GM23338 (cell line): ENCODE data around the gene DNAH10. TPM values are rescaled to one million over a fixed set of nuclear protein-coding genes. Genes with fewer than 3 reads are reported as not detected.

ENCODE experiments used
- ATAC-seq: fragments of 200-7000 bp; cut with Tn5 transposase; 3 replicates; pipeline ENCODE4 v1.9.1; 2020
- DNase-seq: peaks from one replicate; pipeline ENCODE4 v3.0.0-alpha.2; 2015; ENCODE audit warnings: low spot score
- H2AFZ ChIP-seq: fragments of 200-600 bp; sonication (generic); 2 replicates; pipeline ENCODE4 v1.8.0; 2016; ENCODE audit warnings: antibody characterized with exemption, mild to moderate bottlenecking, moderate library complexity
- H3F3A ChIP-seq: fragments of 200-600 bp; sonication (generic); replicated peaks from 2 replicates; pipeline ENCODE4 v1.8.0; 2017; ENCODE audit warnings: antibody characterized with exemption, mixed run types, low read depth
- H3K27ac ChIP-seq: fragments of 200-600 bp; sonication (generic); 2 replicates; pipeline ENCODE4 v1.6.1; 2016; ENCODE audit warnings: low read depth
- H3K27me3 ChIP-seq: fragments of 200-600 bp; sonication (generic); 2 replicates; pipeline ENCODE4 v1.8.0; 2016; ENCODE audit warnings: mild to moderate bottlenecking, mixed run types, moderate library complexity; ENCODE audit not compliant: insufficient read depth
- H3K36me3 ChIP-seq: fragments of 200-600 bp; sonication (generic); 2 replicates; pipeline ENCODE4 v1.8.0; 2016; ENCODE audit warnings: mild to moderate bottlenecking; ENCODE audit not compliant: insufficient read depth
- H3K4me1 ChIP-seq: fragments of 200-600 bp; sonication (generic); 2 replicates; pipeline ENCODE4 v1.8.0; 2016; ENCODE audit warnings: mild to moderate bottlenecking, moderate library complexity; ENCODE audit not compliant: insufficient read depth
- H3K4me2 ChIP-seq: fragments of 200-600 bp; sonication (generic); 2 replicates; pipeline ENCODE4 v1.7.1; 2017; ENCODE audit warnings: mixed run types
- H3K4me3 ChIP-seq: fragments of 200-600 bp; sonication (generic); 2 replicates; pipeline ENCODE4 v1.6.1; 2016; ENCODE audit warnings: mixed run types
- H3K79me2 ChIP-seq: fragments of 200-600 bp; sonication (generic); replicated peaks from 2 replicates; pipeline ENCODE4 v1.8.0; 2017; ENCODE audit warnings: mild to moderate bottlenecking; ENCODE audit not compliant: insufficient read depth
- H3K9me2 ChIP-seq: fragments of 200-600 bp; sonication (generic); 2 replicates; pipeline ENCODE4 v1.8.0; 2017; ENCODE audit not compliant: insufficient read depth
- H4K20me1 ChIP-seq: fragments of 200-600 bp; sonication (generic); replicated peaks from 2 replicates; pipeline ENCODE4 v1.8.0; 2017; ENCODE audit warnings: mild to moderate bottlenecking; ENCODE audit not compliant: insufficient read depth
- H3K27ac Mint-ChIP-seq: 2 replicates; pipeline ENCODE4 v1.8.0; 2020; ENCODE audit warnings: inconsistent platforms, mild to moderate bottlenecking, moderate library complexity, mixed read lengths
- H3K27me3 Mint-ChIP-seq: 3 replicates; pipeline ENCODE4 v1.8.0; 2022; ENCODE audit warnings: low read depth, mild to moderate bottlenecking, moderate library complexity, mixed read lengths, inconsistent platforms; ENCODE audit not compliant: insufficient read depth, poor library complexity
- H3K36me3 Mint-ChIP-seq: 3 replicates; pipeline ENCODE4 v1.8.0; 2021; ENCODE audit warnings: low read depth, mild to moderate bottlenecking, inconsistent platforms, moderate library complexity, mixed read lengths
- H3K4me1 Mint-ChIP-seq: 3 replicates; pipeline ENCODE4 v1.8.0; 2020; ENCODE audit warnings: mild to moderate bottlenecking, inconsistent platforms, mixed read lengths
- H3K4me3 Mint-ChIP-seq: 3 replicates; pipeline ENCODE4 v1.8.0; 2021; ENCODE audit warnings: moderate library complexity, mild to moderate bottlenecking, inconsistent platforms, mixed read lengths
- H3K9me3 Mint-ChIP-seq: 3 replicates; pipeline ENCODE4 v1.8.0; 2020; ENCODE audit warnings: moderate library complexity, mild to moderate bottlenecking, inconsistent platforms, mixed read lengths
- CREB1 ChIP-seq: fragments of 250-450 bp; sonication (Bioruptor Pico); IDR thresholded peaks from 2 replicates; pipeline ENCODE4 v1.5.0; 2020; ENCODE audit warnings: low read depth, mild to moderate bottlenecking, moderate library complexity
- CTCF ChIP-seq, 2 experiments: fragments of 200-600 bp in 1 of 2; sonication (generic) in 1 of 2; conservative IDR thresholded peaks; 2 replicates each; pipeline versions ENCODE4 v1.5.1 to v1.6.1; 2016 to 2017; ENCODE audit warnings: antibody characterized with exemption in 2 of 2, low read depth in 2 of 2, mild to moderate bottlenecking in 2 of 2, moderate library complexity in 1 of 2
- ETS1 ChIP-seq: IDR thresholded peaks from 2 replicates; pipeline ENCODE4 v1.6.1; 2016; ENCODE audit warnings: antibody characterized with exemption
- EZH2 ChIP-seq: fragments of 200-600 bp; sonication (generic); IDR thresholded peaks from one replicate; pipeline ENCODE4 v1.8.0; 2017; ENCODE audit warnings: antibody characterized with exemption, mild to moderate bottlenecking, low read depth; ENCODE audit not compliant: unreplicated experiment
- EZH2phosphoT487 ChIP-seq: fragments of 200-600 bp; sonication (generic); IDR thresholded peaks from one replicate; pipeline ENCODE4 v1.8.1; 2018; ENCODE audit warnings: antibody characterized with exemption; ENCODE audit not compliant: unreplicated experiment
- JUNB ChIP-seq: IDR thresholded peaks from one replicate; pipeline ENCODE4 v1.6.1; 2016; ENCODE audit warnings: antibody characterized with exemption; ENCODE audit not compliant: unreplicated experiment
- NANOG ChIP-seq: IDR thresholded peaks from 2 replicates; pipeline ENCODE4 v1.6.1; 2016; ENCODE audit warnings: antibody characterized with exemption, borderline replicate concordance
- POLR2AphosphoS5 ChIP-seq: IDR thresholded peaks from 2 replicates; pipeline ENCODE4 v1.6.1; 2016; ENCODE audit warnings: antibody characterized with exemption, low read depth
- REST ChIP-seq: IDR thresholded peaks from one replicate; pipeline ENCODE4 v1.6.1; 2018; ENCODE audit warnings: antibody characterized with exemption; ENCODE audit not compliant: unreplicated experiment
- STAT1 ChIP-seq: IDR thresholded peaks from one replicate; pipeline ENCODE4 v1.6.1; 2016; ENCODE audit warnings: antibody characterized with exemption; ENCODE audit not compliant: unreplicated experiment
- ZNF114 ChIP-seq: fragments of 250-450 bp; sonication (Bioruptor Pico); IDR thresholded peaks from 2 replicates; pipeline ENCODE4 v1.5.0; 2020; ENCODE audit warnings: mild to moderate bottlenecking, moderate library complexity
- ZNF331 ChIP-seq: fragments of 250-450 bp; sonication (Bioruptor Pico); IDR thresholded peaks from 2 replicates; pipeline ENCODE4 v1.5.0; 2020; ENCODE audit warnings: low read depth, mild to moderate bottlenecking, moderate library complexity
- ZNF462 ChIP-seq: fragments of 250-450 bp; sonication (Bioruptor Pico); IDR thresholded peaks from 2 replicates; pipeline ENCODE4 v1.5.0; 2020; ENCODE audit warnings: mild to moderate bottlenecking, moderate library complexity
- polyA plus RNA-seq: library from polyadenylated mRNA; unstranded; fragments of >200 nt; fragmentation: Nextera tagmentation; extraction: Ambion mirVana; gene quantifications from 2 replicates; pipeline ENCODE4 v1.2.1, GENCODE V29; 2016
- total RNA-seq: library from RNA; depleted of rRNA; stranded (reverse); fragments of >200 nt; shearing (Covaris generic); gene quantifications from 2 replicates; pipeline ENCODE4 v1.2.3, GENCODE V29; 2014

The DNAH10 gene
- total and polyA plus RNA-seq, 2 experiments from 2014 or later, result 0.03 TPM

GRCh38 chr12:123907726-123908476 lies 145.8 kb downstream of the DNAH10 start:
- Histone ChIP-seq H2AFZ (no peak overlapping the region), H3K9me2 (no peaks in the 10 kb centered on the region), H3K4me3 (no peak overlapping the region), H3K4me1 (no peaks in the 10 kb centered on the region), H3K27ac (no peak overlapping the region), H3K36me3 (no peaks in the 10 kb centered on the region), H4K20me1 (no peaks in the 10 kb centered on the region), H3K79me2 (no peaks in the 10 kb centered on the region), H3F3A (no peaks in the 10 kb centered on the region; the same call in 1 of the 2 replicates), H3K27me3 (no peaks in the 10 kb centered on the region), H3K4me2 (no peak overlapping the region)
- Mint-ChIP-seq H3K9me3 (peaks cover 15% of the 10 kb centered on the region), H3K27me3 (peaks cover 41% of the 10 kb centered on the region), H3K36me3 (peaks cover 10% of the 10 kb centered on the region), H3K4me1 (no peaks in the 10 kb centered on the region), H3K4me3 (no peak overlapping the region), H3K27ac (no peak overlapping the region)
- DNase-seq (no peak), ATAC-seq (peak; percentile 42)
- no peak for TF ChIP-seq EZH2phosphoT487
- no peak for TF ChIP-seq ETS1
- TF ChIP-seq CREB1 (CRISPR knock-in tag), result no peak
- no peak for TF ChIP-seq EZH2
- no peak for TF ChIP-seq JUNB
- no peak for TF ChIP-seq ZNF114 (CRISPR knock-in tag)
- no peak for TF ChIP-seq REST
- no peak for TF ChIP-seq STAT1
- TF ChIP-seq ZNF331, result no peak
- TF ChIP-seq NANOG, result no peak
- no peak for TF ChIP-seq CTCF (conservative IDR thresholded peaks at IDR 0.05; ENCODE audit: low read depth in 2 of 2)
- no peak for TF ChIP-seq ZNF462
- TF ChIP-seq POLR2AphosphoS5, result no peak
